ENCODE data around the gene MAP2. TPM values are rescaled to one million over a fixed set of nuclear protein-coding genes. Genes with fewer than 3 reads are reported as not detected.

MAP2 gene
- total RNA-seq, 1 experiment from 2014 or later = 0.43 TPM

DNA sequence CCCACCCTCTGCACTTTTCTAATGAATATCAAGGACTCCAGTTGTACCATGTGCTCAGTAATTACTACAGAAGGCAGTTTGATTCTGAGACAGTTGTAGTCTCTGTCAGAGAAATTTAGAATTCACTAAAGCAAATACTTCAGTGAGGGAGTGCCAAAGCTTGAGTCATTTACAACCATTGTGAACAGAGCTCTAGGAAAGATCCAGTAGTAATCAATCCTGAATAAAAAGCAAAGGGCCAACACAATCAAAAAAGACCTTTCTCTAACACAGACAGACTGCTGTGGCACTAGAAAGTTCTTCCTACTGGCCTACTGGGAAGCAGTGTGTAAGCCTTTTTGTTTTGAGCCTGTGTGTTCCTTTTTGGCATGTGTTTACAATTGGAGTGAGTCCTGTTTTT is 212.2 kb downstream of the MAP2 start:
- no peak for DNase-seq
- Histone ChIP-seq H3K27me3 (no peaks in the 10 kb centered on the region), H3K36me3 (no peaks in the 10 kb centered on the region), H3K9me3 (no peaks in the 10 kb centered on the region), H3K4me3 (no peak overlapping the region)

GRCh38 chr2:209637293-209637692 is 213.4 kb downstream of the MAP2 start:
- DNase-seq = no peak
- H3K9me3 ChIP-seq = no peaks in the 10 kb centered on the region
- H3K36me3 ChIP-seq = no peaks in the 10 kb centered on the region
- H3K27me3 ChIP-seq = no peaks in the 10 kb centered on the region
- no peak overlapping the region for H3K4me3 ChIP-seq

DNA sequence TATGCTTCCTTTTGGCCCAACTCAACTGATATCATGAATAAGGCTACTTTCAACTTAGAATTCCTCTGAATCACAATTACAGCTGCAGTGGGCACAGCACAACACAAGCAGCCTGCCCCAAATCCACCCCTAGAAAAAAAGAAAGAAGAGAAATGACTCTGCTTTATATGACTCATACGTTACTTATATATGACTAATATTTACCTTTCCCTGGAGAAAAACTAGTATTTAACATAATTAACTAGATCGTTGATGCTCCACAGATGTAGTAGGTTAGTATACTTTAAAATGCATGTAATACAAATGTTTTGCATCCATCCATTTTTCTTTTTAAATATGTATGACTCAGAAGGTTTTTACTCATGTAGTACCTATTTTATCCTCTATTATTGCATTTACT is 214.5 kb downstream of the MAP2 start:
- no peaks in the 10 kb centered on the region for H3K27me3 ChIP-seq
- DNase-seq = peak; percentile 28
- no peaks in the 10 kb centered on the region for H3K36me3 ChIP-seq
- H3K9me3 ChIP-seq = no peaks in the 10 kb centered on the region
- no peak overlapping the region for H3K4me3 ChIP-seq

GRCh38 chr2:209640358-209640757 is 216.5 kb downstream of the MAP2 start:
- 0 out of 2 replicates have a peak, but pooled peaks cover 2% of the 10 kb centered on the region for H3K27me3 ChIP-seq
- H3K36me3 ChIP-seq = no peaks in the 10 kb centered on the region
- H3K9me3 ChIP-seq = no peaks in the 10 kb centered on the region
- DNase-seq = no peak
- H3K4me3 ChIP-seq = no peak overlapping the region

DNA sequence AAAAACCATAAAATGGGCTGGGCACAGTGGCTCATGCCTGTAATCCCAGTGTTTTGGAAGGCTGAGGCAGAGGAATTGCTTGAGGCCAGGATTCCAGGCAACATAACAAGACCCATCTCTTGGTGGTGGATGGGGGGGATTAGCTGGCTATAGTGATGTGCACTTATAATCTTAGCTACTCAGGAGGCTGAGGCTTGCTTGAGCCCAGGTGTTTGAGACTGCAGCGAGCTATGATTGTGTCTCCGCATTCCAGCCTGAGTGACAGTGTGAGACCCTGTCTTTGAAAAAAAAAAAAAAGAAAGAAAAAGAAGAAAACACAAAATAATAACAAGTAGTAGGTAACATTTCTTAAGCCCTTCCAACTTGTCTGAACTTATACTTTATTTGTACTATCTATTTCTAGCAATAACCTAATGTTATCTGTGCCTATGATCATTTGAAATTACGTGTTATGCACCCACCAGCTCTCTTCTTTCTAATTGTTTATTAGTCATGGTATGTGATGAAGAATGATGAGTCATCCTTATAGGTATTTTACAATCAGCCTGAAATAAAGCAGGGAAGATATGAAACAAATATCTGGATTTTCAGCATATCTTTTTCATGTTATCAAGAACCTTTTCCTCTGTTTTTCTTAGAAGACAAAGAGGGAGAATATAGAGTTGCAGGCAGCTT is 218.4 kb downstream of the MAP2 start:
- Histone ChIP-seq H3K36me3 (no peaks in the 10 kb centered on the region), H3K27me3 (0 out of 2 replicates have a peak, but pooled peaks cover 2% of the 10 kb centered on the region), H3K9me3 (no peaks in the 10 kb centered on the region), H3K4me3 (no peak overlapping the region)
- no peak for DNase-seq

DNA sequence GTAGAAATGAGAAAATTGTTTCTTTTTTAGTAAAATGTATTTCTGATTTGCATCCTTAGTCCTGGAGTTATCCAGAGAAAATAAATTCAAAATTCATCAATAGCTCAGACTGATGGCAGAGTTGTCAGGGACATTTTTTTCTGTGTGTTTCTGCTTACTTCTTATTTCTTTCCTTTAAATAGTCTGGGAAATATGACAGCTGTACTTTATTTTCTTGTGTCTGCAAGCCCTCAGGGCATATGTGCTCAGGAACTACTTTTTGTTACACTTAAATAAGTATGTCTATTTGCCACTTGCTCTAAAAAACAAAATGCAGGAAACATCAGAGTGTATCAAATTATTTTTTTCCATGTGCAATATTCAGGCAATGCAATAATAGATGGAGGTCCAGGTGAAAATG is 221.0 kb downstream of the MAP2 start:
- H3K36me3 ChIP-seq = no peaks in the 10 kb centered on the region
- no peak for DNase-seq
- no peaks in the 10 kb centered on the region for H3K9me3 ChIP-seq
- H3K27me3 ChIP-seq = 0 out of 2 replicates have a peak, but pooled peaks cover 2% of the 10 kb centered on the region
- H3K4me3 ChIP-seq = no peak overlapping the region

DNA sequence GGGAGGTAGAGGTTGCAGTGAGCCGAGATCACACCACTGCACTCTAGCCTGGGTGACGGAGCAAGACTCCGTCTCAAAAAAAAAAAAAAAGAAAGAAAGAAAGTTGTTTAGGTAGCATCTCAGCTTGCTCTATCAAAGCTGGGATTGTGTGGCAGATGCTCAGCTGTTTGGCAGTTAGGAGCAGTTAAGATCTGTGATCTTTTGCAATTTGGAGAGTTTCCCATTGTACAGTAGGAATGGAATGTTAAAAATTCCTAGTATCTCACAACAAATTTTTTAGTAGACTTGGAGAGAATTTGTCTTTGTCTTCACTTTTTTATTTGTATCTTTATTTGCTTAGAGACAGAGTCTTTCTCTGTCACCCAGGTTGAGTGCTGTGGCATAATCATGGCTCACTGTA is 224.9 kb downstream of the MAP2 start:
- Histone ChIP-seq H3K27me3 (0 out of 2 replicates have a peak, but pooled peaks cover 2% of the 10 kb centered on the region), H3K9me3 (no peaks in the 10 kb centered on the region), H3K4me3 (no peak overlapping the region), H3K36me3 (no peaks in the 10 kb centered on the region)
- DNase-seq = peak; percentile 27

- Histone ChIP-seq H3K9me3 (no peaks in the 10 kb centered on the region), H3K4me3 (no peak overlapping the region), H3K36me3 (no peaks in the 10 kb centered on the region), H3K27me3 (no peaks in the 10 kb centered on the region)
- DNase-seq = no peak
These were observed 229.3 kb downstream of the MAP2 start for GRCh38 chr2:209653134-209653533.

DNA sequence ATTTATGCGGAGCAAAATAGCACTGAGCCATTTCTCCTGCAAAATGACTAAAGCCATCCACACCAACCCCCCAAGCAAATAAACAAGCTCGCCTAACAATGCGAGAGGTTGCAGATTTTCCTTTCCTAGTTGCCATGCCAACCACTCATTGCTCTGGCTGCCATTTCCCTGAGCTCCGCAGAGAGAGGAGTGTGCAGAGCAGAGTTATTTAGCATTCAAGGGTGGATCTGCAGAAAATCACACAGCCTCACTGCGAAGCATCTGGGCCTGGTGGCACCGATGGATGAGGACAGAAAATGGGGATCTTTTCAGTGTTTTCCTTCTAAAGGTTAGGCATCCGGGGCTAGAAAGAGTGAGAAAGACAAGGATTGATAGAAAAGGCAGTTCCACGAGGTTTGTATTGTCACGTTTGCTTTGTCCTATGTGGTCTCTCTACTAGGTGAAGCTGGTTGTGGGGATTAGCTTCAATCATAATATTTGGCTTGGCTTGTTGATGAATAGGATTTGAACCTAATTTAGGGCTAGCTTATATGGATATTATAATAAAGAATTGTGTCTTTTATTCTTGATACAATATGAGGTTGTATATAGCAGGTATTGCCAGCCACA is 237.5 kb downstream of the MAP2 start:
- H3K4me3 ChIP-seq = no peak overlapping the region
- H3K9me3 ChIP-seq = no peaks in the 10 kb centered on the region
- no peaks in the 10 kb centered on the region for H3K36me3 ChIP-seq
- no peaks in the 10 kb centered on the region for H3K27me3 ChIP-seq
- DNase-seq = no peak

DNA sequence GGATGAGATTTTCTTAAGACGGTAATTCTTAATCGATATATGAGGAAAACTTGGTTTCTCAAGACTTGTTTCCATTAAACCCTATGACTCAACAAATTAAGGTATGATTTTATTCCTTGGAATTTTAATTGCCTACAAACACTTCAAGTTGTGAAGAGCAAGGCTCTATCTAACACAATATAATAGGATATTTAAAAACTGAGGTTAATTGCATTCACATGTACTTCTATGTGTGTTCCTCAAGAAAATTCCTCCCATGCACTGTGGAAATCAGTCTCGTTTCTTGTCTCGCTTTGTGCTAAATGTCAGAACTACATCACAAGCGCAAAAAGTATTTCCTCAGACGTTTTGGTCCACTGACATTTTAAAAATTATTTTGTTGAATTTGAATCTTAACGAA is 238.2 kb downstream of the MAP2 start:
- H3K4me3 ChIP-seq = no peak overlapping the region
- DNase-seq = no peak
- H3K27me3 ChIP-seq = no peaks in the 10 kb centered on the region
- H3K36me3 ChIP-seq = no peaks in the 10 kb centered on the region
- H3K9me3 ChIP-seq = no peaks in the 10 kb centered on the region

DNA sequence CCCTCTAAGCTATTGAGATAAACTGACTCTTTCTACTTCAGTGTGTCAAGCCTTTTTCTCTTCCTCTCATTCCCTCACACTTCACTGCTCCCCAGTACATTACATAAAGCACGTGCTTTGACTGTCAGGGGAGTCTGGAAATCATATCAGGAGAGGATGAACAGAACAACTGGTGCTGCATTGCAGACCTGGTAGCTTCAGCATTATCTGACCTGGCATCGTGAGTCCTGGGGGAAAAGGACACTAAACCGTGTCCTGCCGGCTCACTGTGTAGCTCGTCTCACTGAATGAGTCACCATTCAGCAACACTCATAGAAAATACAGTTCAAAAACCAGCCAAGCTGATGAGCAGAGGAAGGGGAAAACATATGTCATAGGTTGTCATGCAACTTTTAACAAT is 239.3 kb downstream of the MAP2 start:
- no peaks in the 10 kb centered on the region for H3K36me3 ChIP-seq
- DNase-seq = peak; percentile 6
- no peaks in the 10 kb centered on the region for H3K9me3 ChIP-seq
- H3K27me3 ChIP-seq = no peaks in the 10 kb centered on the region
- no peak overlapping the region for H3K4me3 ChIP-seq

- Histone ChIP-seq H3K9me3 (no peaks in the 10 kb centered on the region), H3K27me3 (no peaks in the 10 kb centered on the region), H3K4me3 (no peak overlapping the region), H3K36me3 (no peaks in the 10 kb centered on the region)
- DNase-seq = no peak
These were observed 239.8 kb downstream of the MAP2 start for GRCh38 chr2:209663656-209664055.

- H3K4me3 ChIP-seq = no peak overlapping the region
These were observed 242.4 kb downstream of the MAP2 start for GRCh38 chr2:209666296-209666695.

DNA sequence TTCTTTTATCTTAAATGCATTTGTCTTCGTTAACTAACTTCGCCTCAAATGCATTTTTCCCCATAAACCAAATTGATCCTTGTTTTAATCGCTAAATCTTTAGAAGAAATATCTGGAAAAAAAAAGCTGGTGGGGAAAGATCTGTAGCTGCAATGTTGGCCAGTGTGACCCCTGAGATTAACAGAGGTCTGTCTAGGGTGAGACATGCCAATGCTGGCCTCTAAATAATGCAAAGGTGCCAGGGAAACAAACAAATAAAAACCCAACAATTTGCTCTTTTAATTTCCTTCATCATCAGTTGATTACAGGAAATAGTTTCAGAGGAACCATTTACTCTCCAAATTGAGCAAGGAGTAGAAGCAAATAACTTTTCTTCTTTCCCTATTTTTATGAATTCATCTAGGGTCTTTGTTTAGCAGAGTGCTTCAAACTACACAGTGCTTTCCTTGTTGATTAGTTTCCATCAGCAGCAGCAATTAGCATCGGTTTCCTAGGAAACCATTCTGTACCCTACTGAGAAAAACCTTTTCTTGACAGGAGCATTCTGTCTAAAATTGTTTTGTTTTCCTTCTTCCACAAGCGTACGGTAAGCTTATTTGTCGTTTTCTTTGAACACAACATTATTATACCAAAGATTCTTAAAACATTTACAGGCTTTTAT is 247.3 kb downstream of the MAP2 start:
- Histone ChIP-seq H3K4me3 (no peak overlapping the region), H3K9me3 (no peaks in the 10 kb centered on the region), H3K27me3 (no peaks in the 10 kb centered on the region), H3K36me3 (no peaks in the 10 kb centered on the region)
- no peak for DNase-seq

More at GRCh38 chr2:209666296-209666695, 242.4 kb downstream of the MAP2 start:
- Histone ChIP-seq H3K36me3 (no peaks in the 10 kb centered on the region), H3K27me3 (no peaks in the 10 kb centered on the region), H3K9me3 (no peaks in the 10 kb centered on the region)
- DNase-seq = no peak

- H3K27me3 ChIP-seq = no peaks in the 10 kb centered on the region
- no peaks in the 10 kb centered on the region for H3K36me3 ChIP-seq
- H3K9me3 ChIP-seq = no peaks in the 10 kb centered on the region
- DNase-seq = no peak
- H3K4me3 ChIP-seq = no peak overlapping the region
These were observed 250.0 kb downstream of the MAP2 start for GRCh38 chr2:209673811-209674210.

DNA sequence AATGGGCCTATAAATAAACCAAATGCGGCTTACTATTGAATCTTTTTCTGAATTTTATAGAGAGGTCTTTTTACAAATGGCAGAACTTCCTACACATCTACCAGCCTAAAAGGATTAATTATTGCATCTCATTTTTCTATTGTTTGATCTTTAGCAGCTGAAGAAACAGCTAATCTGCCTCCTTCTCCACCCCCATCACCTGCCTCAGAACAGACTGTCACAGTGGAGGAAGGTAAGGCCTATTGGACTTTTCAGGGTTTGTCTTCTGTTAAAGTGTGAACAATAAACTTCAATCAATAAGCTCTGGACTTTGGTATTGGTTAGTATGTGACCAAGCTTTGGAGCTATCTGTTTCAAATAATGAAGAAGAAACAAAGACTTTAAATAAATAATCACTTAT is 256.7 kb downstream of the MAP2 start:
- DNase-seq = no peak
- no peak overlapping the region for H3K4me3 ChIP-seq
- H3K36me3 ChIP-seq = no peaks in the 10 kb centered on the region
- H3K9me3 ChIP-seq = no peaks in the 10 kb centered on the region
- H3K27me3 ChIP-seq = no peaks in the 10 kb centered on the region

DNA sequence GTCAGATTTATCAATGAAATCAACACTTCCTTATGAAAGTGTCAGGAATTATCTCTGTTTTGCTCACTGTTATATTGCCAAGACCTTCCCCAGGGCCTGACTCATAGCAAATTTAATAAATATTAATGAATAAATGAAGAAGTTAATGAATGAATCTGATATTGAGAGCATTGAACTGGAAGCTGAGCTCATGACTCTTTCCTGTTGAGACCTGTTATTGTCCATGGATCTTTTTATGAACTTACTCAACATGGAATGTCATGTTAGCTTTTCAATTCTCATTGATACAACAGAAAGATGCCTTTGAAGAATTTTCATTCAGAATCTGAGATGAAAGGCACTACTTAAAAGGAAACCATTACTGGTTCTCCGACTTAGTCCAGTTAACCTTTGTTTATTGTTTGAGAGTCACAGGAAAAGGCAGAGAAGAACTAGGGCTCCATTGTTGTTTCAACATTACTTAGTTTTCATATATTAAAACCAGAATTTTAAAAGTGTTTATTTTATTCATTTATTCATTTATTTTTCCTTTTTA is 257.4 kb downstream of the MAP2 start:
- Histone ChIP-seq H3K36me3 (no peaks in the 10 kb centered on the region), H3K9me3 (no peaks in the 10 kb centered on the region), H3K27me3 (no peaks in the 10 kb centered on the region), H3K4me3 (no peak overlapping the region)
- DNase-seq = no peak

All from MG63 (cell line).